Measurements from ENCODE around the gene MTARC2.

DNA sequence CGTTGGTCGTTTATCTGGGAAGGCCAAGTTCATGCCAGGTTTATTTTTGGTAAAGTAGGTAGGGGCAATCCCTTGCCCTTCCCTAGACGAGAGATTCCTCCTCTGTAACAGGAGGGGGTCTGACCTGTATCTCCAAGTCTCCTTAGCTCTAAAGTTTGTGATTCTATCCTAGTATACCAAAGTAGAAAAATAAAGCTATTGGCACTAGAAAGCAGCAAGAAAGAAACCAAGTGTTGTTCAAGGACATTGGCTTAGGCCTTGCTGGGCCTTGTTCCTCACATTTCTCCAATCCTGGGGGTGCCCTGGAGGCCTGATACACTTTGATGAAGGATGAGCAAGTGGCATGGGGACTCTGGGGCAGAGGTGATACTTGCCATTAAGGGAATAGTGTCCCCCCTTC lies 814 bp downstream of the MTARC2 start:
- TF ChIP-seq CTCF (IDR thresholded peaks at IDR 0.05; ENCODE audit: low read depth, low read length) (no peak), EZH2phosphoT487 (IDR thresholded peaks at IDR 0.05; ENCODE audit: low read depth) (no peak)

All from OCI-LY3 (cell line).